ENCODE data around the gene PTPN22. TPM values are rescaled to one million over a fixed set of nuclear protein-coding genes. Genes with fewer than 3 reads are reported as not detected.

PTPN22 gene
- total and polyA plus RNA-seq, 2 donors from 2014 or later = 0.32 to 6.6 TPM

DNA sequence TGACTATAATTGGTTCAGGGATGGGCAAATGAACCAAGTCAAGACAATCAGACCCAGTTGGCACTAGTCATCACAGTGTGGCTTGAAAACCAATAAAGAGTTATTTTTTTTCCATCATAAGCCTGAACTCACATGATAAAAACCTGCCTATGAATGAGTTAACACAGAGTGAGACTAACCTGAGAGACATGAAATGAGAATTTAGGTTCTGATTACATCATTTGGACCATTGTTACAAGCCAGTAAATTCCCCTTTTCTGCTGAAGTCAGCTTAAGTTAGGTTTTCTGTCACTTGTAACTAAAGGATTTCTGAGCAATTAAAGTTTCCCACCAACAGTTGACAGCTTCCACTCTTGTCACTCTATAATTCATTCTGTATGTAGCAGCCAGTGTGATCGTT lies 49.6 kb downstream of the PTPN22 start:
- Histone ChIP-seq H3K9ac (ENCODE audit: low read length in 3 of 3) (no peak overlapping the region), H3K36me3 (ENCODE audit: control insufficient read depth in 2 of 3, insufficient read depth in 3 of 3, low read length in 3 of 3) (no peaks in the 10 kb centered on the region), H3K27ac (ENCODE audit: low read depth in 2 of 2, low read length in 2 of 2) (no peak overlapping the region), H3K27me3 (ENCODE audit: control insufficient read depth, insufficient read depth, low read length) (no peaks in the 10 kb centered on the region), H3K4me3 (ENCODE audit: low read length in 3 of 3) (no peak overlapping the region), H3K4me1 (ENCODE audit: control insufficient read depth in 2 of 3, insufficient read depth in 2 of 3, low read depth in 1 of 3, low read length in 3 of 3) (no peaks in the 10 kb centered on the region), H3K9me3 (ENCODE audit: control insufficient read depth in 2 of 3, insufficient read depth in 1 of 3, low read length in 3 of 3) (no peaks in the 10 kb centered on the region)
- DNase-seq (no peak), FAIRE-seq (no peak)
- intact Hi-C loops (cut with DNase I) = no loop called here
- TF ChIP-seq, protein P1, sequence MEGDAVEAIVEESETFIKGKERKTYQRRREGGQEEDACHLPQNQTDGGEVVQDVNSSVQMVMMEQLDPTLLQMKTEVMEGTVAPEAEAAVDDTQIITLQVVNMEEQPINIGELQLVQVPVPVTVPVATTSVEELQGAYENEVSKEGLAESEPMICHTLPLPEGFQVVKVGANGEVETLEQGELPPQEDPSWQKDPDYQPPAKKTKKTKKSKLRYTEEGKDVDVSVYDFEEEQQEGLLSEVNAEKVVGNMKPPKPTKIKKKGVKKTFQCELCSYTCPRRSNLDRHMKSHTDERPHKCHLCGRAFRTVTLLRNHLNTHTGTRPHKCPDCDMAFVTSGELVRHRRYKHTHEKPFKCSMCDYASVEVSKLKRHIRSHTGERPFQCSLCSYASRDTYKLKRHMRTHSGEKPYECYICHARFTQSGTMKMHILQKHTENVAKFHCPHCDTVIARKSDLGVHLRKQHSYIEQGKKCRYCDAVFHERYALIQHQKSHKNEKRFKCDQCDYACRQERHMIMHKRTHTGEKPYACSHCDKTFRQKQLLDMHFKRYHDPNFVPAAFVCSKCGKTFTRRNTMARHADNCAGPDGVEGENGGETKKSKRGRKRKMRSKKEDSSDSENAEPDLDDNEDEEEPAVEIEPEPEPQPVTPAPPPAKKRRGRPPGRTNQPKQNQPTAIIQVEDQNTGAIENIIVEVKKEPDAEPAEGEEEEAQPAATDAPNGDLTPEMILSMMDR (IDR thresholded peaks at IDR 0.05; ENCODE audit: borderline replicate concordance, extremely low read depth, insufficient read depth) = no peak

DNA sequence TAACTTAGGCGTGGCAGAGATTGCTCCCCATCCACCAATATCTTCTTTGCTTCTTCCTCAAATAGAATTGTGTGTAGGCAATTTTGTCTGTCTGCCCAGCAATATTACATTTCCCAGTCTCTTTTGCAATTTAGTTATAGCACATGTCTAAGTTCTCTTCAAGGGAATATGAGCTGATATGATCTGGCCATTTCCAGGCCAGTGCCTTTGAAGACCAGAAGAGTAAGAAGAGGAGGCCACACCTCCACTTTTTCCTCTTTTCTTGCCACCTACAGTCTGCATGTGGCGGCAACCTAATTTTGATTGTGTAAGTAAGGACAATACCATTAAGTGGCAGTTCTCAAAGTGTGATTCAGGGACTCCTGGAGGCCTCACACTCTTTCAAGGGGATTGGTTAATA lies 52.9 kb downstream of the PTPN22 start:
- TF ChIP-seq, protein P1 (IDR thresholded peaks at IDR 0.05; ENCODE audit: borderline replicate concordance, extremely low read depth, insufficient read depth) = no peak
- FAIRE-seq = no peak
- Histone ChIP-seq H3K27me3 (ENCODE audit: control insufficient read depth, insufficient read depth, low read length) (no peaks in the 10 kb centered on the region), H3K36me3 (ENCODE audit: control insufficient read depth in 2 of 3, insufficient read depth in 3 of 3, low read length in 3 of 3) (no peaks in the 10 kb centered on the region), H3K9ac (ENCODE audit: low read length in 3 of 3) (no peak overlapping the region), H3K27ac (ENCODE audit: low read depth in 2 of 2, low read length in 2 of 2) (no peak overlapping the region), H3K4me1 (ENCODE audit: control insufficient read depth in 2 of 3, insufficient read depth in 2 of 3, low read depth in 1 of 3, low read length in 3 of 3) (no peaks in the 10 kb centered on the region), H3K9me3 (ENCODE audit: control insufficient read depth in 2 of 3, insufficient read depth in 1 of 3, low read length in 3 of 3) (no peaks in the 10 kb centered on the region), H3K4me3 (ENCODE audit: low read length in 3 of 3) (no peak overlapping the region)
- no peak for DNase-seq
- intact Hi-C loops (cut with DNase I) = no loop called here

DNA sequence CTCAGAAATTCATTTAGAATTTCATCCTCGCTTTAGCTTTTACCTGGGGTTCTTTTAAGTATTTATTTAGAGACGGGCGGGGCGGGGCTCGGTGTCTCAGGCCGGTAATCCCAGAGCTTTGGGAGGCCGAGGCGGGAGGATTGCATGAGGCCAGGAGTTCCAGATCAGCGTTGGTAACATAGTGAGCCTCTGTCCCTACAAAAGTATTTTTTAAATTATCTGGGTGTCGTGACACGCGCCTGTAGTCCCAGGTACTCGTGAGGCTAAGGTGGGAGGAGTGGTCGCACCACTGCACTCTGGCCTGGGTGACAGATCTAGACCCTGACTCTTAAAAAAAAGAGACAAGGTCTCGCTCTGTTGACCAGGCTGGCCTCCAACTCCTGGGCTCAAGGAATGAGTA lies 58.3 kb downstream of the PTPN22 start:
- Histone ChIP-seq H3K9ac (ENCODE audit: low read length in 3 of 3) (no peak overlapping the region), H3K27me3 (ENCODE audit: control insufficient read depth, insufficient read depth, low read length) (no peaks in the 10 kb centered on the region), H3K4me1 (ENCODE audit: control insufficient read depth in 2 of 3, insufficient read depth in 2 of 3, low read depth in 1 of 3, low read length in 3 of 3) (peaks cover 0 to 8% (median 2%) of the 10 kb centered on the region in 3 donors), H3K27ac (ENCODE audit: low read depth in 2 of 2, low read length in 2 of 2) (no peak overlapping the region), H3K36me3 (ENCODE audit: control insufficient read depth in 2 of 3, insufficient read depth in 3 of 3, low read length in 3 of 3) (no peaks in the 10 kb centered on the region), H3K9me3 (ENCODE audit: control insufficient read depth in 2 of 3, insufficient read depth in 1 of 3, low read length in 3 of 3) (no peaks in the 10 kb centered on the region), H3K4me3 (ENCODE audit: low read length in 3 of 3) (no peak overlapping the region)
- intact Hi-C loops (cut with DNase I) = no loop called here
- TF ChIP-seq, protein P1 (IDR thresholded peaks at IDR 0.05; ENCODE audit: borderline replicate concordance, extremely low read depth, insufficient read depth) = no peak
- no peak for FAIRE-seq
- peak in 3 of 5 donors; percentile 9 to 66 (median 66) for DNase-seq

DNA sequence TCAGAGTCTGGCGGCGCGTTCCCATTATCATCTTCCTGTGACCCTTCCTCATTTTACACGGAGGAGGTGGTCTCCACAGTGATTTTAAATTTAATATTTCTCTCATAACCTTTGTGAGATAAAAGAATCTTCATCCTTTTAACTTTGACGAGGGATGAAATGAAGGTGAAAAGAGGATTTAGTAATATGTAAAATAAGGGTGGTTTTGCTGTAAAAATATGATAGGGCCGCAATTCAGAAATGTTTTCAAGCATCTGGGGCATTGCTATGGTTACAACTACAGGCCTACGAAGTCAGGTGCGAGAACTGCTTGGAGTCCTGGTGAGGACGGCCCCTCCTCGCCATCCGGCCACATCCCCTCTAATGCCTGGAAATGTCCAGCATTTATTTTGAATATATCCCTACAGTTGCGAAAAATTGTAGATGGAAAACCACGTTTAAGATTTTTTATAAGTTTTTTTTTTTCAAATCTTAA lies 58.8 kb downstream of the PTPN22 start:
- H3K27ac ChIP-seq (ENCODE audit: low read depth in 2 of 2, low read length in 2 of 2) = peak overlapping the region; percentile 36 to 92
- no peaks in the 10 kb centered on the region for H3K36me3 ChIP-seq (ENCODE audit: control insufficient read depth in 2 of 3, insufficient read depth in 3 of 3, low read length in 3 of 3)
- FAIRE-seq (no peak), DNase-seq (peak in 3 of 5 donors; percentile 32 to 64 (median 59))
- H3K9me3 ChIP-seq (ENCODE audit: control insufficient read depth in 2 of 3, insufficient read depth in 1 of 3, low read length in 3 of 3) = no peaks in the 10 kb centered on the region
- TF ChIP-seq, protein P1 (IDR thresholded peaks at IDR 0.05; ENCODE audit: borderline replicate concordance, extremely low read depth, insufficient read depth) = no peak
- intact Hi-C loops (cut with DNase I) = no loop called here
- peaks cover 0 to 8% (median 2%) of the 10 kb centered on the region in 3 donors for H3K4me1 ChIP-seq (ENCODE audit: control insufficient read depth in 2 of 3, insufficient read depth in 2 of 3, low read depth in 1 of 3, low read length in 3 of 3)
- peak overlapping the region; percentile 36 to 88 (median 75) for H3K4me3 ChIP-seq (ENCODE audit: low read length in 3 of 3)
- H3K9ac ChIP-seq (ENCODE audit: low read length in 3 of 3) = peak overlapping the region in 2 of 3 donors; percentile 72 to 81
- no peaks in the 10 kb centered on the region for H3K27me3 ChIP-seq (ENCODE audit: control insufficient read depth, insufficient read depth, low read length)

Measured in kidney (tissue), 14 donors.